Activated CD8-positive, alpha-beta memory T cell treated with anti-CD3 and anti-CD28 coated beads for 36 hours (primary cell): Measurements from ENCODE around the gene UBAP2. TPM values are rescaled to one million over a fixed set of nuclear protein-coding genes. Genes with fewer than 3 reads are reported as not detected.
"Not testable (repeated sequence)": the region's sequence is repeated elsewhere in the genome, so short reads cannot be mapped to it uniquely, and the experiment has no call there.

Experiments
- CTCF ChIA-PET: fragments of 350-600 bp; sonication (Branson Sonifier 250); formaldehyde crosslinking; loops from one replicate; lab custom pipeline; 2021; ENCODE audit warnings: antibody characterized with exemption; lab: Charles Lee
- POLR2A ChIA-PET: fragments of 350-600 bp; sonication (Branson Sonifier 250); formaldehyde crosslinking; loops from one replicate; lab custom pipeline; 2021; ENCODE audit warnings: antibody characterized with exemption; lab: Charles Lee
- total RNA-seq, 2 experiments: library from RNA; stranded (reverse); gene quantifications; one replicate each; pipeline ENCODE4 v1.2.3, GENCODE V29; 2021

UBAP2 gene
- total RNA-seq, 2 experiments from 2014 or later, result 52.1 to 53.6 TPM

DNA sequence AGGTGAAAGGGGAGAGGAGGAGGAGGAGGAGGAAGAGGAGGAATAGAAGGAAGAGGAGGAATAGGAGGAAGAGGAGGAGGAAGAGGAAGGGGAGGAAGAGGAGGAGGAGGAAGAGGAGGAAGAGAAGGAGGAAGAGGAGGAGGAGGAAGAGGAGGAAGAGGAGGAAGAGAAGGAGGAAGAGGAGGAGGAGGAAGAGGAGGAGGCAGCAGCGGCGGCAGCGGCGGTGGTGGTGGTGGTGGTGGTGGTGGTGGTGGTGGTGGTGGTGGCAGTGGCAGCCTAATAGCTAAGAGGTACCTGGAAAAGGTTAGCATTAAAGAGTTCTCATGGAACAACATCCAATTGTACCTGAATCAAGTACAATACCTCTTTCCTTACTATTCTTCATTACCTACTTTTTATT lies 32.5 kb downstream of the UBAP2 start:
- CTCF ChIA-PET, result no interaction called here

DNA sequence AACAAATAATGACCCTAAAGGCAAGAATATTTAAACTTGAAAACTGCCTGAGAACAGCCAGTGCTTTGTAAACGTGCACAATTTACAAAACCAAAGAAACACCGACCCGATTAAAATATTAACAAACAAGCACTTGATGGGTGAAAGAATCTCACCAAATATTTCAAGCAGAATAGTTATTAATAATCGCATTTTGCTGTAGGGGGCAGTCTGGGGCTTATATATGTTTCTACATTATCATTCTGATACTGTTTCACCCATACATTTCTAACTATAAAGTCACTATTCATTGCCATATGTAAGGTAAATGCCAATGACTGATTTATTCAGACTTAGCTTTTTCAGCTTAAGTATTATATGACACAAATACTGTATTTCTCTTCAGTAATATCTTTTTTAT lies 37.7 kb downstream of the UBAP2 start:
- ChIA-PET POLR2A (interaction anchor here (0.6 kb wide), 1 partner anchor 168 kb away, joined by 3 read pairs; the partner anchor contains the start of gene UBAP1), CTCF (no interaction called here)

More for the DNA sequence above, 32.5 kb downstream of the UBAP2 start:
- POLR2A ChIA-PET, result no interaction called here

DNA sequence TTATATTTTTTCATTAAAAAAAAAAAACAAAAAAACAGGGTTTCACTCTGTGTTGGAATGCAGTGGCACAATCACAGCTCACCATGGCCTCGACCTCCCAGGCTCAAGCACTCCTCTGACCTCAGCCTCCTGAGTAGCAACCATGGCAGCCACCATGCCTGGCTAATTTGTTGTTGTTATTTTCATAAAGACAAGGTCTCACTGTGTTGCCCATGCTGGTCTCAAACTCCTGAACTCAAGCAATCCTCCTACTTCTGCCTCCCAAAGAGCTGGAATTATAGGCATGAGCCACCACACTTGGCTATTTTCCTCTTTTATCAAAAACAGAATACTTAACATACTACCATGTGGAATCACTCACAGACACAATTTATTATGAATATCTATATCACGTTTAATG lies 46.7 kb downstream of the UBAP2 start:
- ChIA-PET CTCF (no interaction called here), POLR2A (no interaction called here)

DNA sequence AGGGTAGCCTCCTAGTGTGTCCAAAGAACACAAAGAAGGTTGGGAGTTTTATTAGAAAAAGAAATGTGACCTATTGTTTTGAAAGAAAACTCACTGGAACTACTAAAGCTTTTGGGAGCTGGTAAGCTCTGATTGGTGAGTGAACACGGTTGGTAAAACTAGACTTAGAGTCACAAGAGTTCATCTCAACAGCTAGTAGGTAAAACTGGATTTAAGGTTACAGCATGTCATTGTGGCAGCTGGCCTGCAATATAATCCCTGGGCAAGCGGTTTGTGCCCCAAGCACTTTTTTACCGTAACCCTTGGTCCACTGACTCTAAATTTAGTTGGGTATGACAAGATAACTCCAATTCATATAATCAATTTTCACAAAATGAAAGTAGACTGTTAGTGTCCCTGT lies 47.4 kb downstream of the UBAP2 start:
- ChIA-PET CTCF (no interaction called here), POLR2A (no interaction called here)

DNA sequence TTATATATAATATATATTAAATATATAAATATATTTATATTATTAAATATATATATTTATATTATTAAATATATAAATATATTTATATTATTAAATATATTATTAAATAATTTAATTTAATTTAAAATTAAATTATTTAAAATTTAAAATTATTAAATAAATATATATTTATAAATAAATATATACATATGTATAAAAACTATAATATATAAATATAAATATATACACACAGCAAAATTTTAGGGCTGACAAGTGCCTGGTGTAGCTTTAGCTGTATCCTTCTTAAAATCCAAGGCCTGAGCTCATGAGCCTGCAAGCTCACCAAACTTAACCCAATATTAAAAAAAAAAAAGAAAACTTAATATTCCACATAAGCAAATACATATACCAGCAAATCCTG lies 53.2 kb downstream of the UBAP2 start:
- ChIA-PET POLR2A (no interaction called here), CTCF (no interaction called here)

DNA sequence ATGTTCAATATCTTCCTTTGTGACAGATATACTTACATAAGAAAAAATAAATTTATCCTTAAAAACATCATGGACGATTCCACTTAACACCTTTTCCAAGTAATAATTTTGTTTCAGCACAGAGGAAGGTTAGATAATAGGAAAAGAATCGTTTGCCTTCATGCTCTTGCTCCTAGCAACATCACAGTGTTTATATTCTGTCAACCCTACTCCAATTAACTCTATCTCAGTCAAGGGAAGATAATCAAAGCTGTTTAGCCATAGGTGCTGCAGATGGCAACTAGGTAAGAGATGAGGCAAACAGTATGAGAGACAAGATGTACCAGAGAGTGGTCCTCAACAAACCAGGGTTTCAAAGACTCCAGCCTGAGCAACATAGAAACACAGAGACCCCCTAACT lies 55.6 kb downstream of the UBAP2 start:
- ChIA-PET CTCF (no interaction called here), POLR2A (no interaction called here)

DNA sequence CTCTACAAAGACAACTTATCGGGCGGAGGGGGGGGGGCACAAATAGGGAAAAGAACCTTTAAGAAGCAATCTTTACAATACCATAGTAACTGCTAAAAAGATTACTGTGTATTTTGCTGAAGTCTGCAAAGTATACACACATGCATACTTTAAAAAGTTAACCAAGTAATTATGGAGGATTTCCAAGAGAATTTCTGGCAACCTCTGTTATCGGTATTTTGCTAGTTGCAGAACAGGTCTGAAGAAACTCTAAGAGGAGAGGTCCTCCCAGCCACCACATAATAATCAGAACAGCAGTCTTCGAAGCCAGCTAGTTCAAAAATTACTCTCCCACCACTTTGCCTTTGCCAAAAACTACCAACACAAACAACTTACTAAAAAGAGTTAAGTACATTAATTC lies 56.1 kb downstream of the UBAP2 start:
- ChIA-PET CTCF (no interaction called here), POLR2A (no interaction called here)

DNA sequence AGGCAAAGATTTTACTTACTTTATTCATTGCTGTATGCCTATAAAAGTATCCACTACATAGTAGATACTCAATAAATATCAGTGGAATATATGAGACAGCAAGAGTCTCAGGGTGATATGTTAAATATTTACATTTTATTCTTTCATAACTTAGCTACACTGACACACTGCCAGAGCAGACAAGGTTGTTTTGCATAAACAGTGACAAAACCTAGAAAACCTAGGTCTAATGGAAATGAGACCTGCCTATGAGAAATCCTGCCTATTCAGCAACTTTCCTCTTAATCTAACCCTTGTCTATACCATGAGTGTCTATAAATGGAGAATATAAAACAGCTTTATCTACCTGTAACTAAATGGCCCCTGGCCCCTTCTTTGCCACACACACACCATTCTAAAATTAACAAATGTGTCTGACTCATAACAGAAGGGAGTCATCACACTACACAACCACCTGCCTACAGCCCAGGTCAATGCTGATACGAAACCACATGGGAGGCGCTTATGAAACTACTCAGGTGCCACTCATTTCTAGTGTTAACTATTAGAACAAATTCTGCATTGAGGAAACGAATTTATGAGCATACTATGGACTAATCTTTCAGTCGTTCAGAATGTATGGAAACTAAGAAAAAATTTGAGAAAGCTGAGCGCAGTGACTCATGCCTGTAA lies 60.3 kb downstream of the UBAP2 start:
- ChIA-PET CTCF (no interaction called here), POLR2A (interaction anchor here (0.6 kb wide), 2 partner anchors 55 to 92 kb away, joined by 3 read pairs; no protein-coding TSS in a partner anchor)

DNA sequence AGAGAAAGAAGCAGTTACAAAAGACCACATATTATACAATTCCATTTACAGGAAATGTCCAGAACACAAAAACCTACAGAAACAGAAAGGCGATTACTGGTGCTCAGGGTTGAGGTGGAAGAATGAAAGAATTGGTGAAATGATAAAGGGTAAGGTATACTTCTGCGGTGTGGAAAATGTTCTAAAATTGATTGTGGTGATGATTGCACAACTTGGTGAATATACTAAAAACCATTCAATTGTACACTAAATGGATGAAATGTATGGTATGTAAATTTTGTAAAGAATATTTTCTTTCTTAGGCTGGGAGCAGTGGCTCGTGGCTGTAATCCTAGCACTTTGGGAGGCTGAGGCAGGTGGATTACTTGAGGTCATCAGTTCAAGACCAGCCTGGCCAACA lies 72.3 kb downstream of the UBAP2 start:
- POLR2A ChIA-PET, result no interaction called here
- CTCF ChIA-PET, result no interaction called here

DNA sequence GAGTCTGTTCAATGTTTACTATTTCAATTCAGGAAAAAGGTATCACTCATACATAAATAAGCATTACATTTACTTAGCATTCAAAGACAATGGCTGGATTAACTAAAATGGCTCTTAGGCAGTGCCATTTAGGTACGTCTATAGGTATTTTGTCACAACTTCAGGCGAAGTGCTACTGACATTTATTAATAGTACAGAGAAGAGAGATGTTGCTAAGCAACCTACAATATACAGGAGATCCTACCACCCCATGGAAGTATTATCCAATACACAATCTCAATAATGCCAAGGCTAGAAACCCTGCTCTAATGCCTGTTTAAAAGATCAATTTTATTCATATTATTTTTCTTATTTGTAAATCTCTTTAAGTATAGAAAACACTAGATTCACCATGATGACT lies 76.0 kb downstream of the UBAP2 start:
- ChIA-PET POLR2A (no interaction called here), CTCF (no interaction called here)

DNA sequence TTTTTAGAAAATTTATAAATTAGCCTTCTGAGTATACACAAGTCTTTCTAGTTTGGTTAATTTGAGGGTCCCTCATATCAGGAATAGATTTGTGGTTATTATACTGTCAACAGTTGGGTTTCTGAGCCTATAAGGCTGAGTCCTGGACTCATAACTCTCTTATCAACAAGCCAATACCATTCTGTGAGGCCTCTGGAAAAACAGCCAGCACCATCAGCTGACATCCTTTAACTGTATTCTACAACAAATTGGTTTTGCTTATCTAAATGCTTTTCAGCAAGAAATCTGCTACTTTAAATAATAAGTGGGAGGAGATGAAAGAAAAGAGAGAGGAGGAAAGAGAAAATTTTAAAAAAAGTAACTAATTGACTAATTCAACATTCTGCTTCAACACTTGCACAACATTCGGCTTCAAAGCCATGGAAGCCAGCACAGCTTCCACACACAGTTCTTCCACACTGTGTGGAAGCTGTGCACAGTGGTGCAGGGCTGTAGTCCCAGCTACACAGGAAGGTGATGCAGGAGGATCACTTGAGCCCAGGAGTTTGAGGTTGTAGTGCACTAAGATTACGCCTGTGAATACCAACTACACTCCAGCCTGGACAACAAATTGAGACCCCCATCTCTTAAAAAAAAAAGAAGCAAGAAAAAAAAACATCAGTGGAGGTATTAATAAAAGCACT lies 84.5 kb downstream of the UBAP2 start:
- POLR2A ChIA-PET, result no interaction called here
- CTCF ChIA-PET, result no interaction called here

DNA sequence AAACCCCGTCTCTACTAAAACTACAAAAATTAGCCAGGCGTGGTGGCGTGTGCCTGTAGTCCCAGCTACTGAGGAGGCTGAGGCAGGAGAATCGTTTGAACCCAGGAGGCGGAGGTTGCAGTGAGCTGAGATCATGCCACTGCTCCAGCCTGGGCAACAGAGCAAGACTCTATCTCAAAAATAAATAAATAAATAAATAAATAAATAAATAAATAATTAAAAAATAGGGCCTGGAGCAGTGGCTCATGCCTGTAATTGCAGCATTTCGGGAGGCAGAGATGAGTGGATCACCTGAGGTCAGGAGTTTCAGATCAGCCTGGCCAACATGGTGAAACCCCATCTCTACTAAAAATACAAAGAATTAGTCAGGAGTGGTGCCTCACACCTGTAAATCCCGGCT lies 86.2 kb downstream of the UBAP2 start:
- CTCF ChIA-PET, POLR2A ChIA-PET: not testable (repeated sequence)

DNA sequence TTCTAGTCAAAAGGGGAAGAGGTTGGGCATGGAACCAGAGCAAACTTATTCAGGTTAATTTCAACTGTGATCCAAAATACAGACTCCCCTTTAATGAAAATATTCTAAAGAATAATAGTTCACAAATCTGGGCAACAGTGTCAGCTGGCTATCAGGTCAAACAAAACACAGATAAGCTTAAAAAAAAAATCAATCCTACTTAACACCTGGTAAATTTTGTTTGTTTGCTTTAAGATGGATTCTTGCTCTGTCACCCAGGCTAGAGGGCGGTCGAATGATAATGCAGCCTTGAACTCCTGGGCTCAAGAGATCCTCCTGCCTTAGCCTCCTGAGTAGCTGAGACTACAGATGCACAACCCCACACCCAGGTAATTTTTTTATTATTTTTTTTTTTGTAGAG lies 89.0 kb downstream of the UBAP2 start:
- POLR2A ChIA-PET, result no interaction called here
- CTCF ChIA-PET, result no interaction called here

DNA sequence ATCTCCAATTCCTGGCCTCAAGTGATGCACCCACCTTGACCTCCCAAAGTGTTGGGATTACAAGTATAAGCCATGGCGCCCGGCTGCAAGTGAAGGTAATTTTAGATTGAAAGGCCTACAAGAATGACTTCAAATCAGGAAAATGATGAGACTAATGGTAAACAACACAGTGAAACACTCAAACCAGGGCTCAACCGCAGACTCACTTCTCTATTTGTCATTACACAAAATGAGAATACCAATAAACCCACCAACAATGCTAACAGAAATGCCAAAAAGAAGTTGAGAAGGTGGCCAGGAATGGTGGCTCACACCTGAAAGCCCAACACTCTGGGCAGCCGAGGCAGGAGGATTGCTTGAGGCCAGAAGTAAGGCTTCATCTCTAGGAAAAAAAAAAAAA lies 92.1 kb downstream of the UBAP2 start:
- ChIA-PET CTCF (no interaction called here), POLR2A (no interaction called here)

DNA sequence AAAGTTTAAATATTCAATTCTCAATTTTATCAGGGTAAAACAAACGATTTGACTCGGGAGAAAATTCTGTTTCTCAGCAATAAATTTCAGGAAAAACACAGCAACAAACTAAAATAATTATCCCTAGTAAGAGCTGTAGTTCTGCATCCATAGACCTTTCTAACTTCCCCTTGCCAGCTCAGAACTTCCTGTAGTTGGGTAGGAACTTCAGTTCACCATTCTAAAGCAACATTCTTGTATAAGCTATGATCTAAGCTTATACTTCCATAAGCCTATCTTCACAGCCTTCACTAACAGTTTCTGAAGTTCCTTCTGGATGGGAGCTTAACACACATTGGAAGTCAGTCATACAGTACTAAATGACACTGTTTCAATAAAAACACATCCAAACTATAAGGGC lies 96.6 kb downstream of the UBAP2 start:
- ChIA-PET POLR2A (interaction anchor here (0.5 kb wide), 1 partner anchor 95 kb away, joined by 6 read pairs; no protein-coding TSS in a partner anchor), CTCF (no interaction called here)

DNA sequence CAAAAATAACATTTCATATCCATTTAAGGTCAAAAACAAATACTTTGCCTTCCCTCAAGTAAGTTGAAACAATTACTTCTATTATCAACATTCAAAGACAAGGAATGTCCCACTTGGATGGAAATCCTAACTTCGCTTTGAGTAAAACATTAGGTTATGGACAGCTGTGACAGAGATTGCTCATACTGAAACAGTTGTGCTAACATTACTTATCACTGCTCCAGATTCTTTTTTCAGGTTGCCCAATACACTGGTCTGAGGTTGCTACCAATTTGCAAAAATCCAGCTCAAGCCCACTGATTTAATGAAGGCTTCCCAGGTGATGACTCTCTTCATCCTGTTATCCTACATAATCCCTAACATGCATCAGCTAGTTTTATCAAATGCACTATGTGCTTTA lies 98.3 kb downstream of the UBAP2 start:
- ChIA-PET POLR2A (no interaction called here), CTCF (interaction anchor here (0.6 kb wide), 1 partner anchor 11 kb away, joined by 4 read pairs; no protein-coding TSS in a partner anchor)

DNA sequence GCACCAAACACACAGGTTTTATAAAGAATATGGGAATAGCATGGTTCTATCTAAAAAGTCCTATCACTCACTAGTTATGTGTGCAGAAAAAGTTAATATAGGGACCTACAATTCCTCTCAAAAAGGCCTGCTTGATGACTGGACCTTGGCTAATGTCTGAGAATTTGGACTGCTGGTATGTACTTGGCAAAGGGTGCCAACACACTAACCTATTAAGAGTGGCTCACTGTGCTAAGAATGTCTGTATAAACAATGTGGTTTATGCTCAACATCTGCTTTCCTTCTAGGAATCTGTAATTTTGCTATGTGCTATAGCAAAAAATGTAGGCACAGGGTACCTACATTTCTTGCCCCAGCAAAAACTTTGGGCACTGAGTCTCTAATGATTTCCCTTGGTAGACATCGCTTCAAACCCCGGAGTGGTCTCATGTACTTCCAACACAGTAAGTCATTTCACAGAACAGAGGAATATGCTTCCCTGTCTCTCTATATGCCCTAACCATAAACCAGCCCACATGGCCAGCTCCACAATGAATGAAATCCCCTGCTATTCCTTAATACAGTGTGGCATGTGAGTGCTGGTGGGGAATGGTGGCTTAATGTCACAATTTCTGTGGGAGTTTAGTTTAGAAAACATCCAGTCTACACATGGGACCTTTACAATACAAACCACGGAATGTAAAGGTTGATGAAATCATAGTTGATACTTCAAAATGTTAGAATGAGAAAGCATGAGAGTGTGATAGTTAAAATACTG lies 101.7 kb downstream of the UBAP2 start:
- ChIA-PET CTCF (no interaction called here), POLR2A (no interaction called here)

DNA sequence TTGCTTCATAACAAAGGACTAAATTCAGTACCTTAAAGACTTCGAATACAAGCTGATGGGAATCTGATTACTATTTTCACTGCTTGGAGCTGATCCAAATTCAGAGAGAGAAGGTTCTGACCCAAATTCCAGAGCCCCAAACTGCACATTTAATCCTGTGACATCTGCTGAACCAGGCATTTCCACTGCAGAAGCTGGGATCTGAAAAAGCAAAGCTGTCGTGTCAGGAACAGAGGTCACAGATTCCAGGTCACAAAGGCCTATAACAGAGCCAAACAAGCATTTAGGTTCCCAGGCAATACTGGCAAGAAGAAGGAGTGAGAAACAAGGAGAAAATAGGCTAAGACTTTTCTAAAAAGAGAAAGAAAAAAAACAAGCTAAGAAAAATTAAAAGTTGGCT lies 105.3 kb downstream of the UBAP2 start:
- ChIA-PET POLR2A (no interaction called here), CTCF (interaction anchor here (0.7 kb wide), 1 partner anchor 118 kb away, joined by 3 read pairs; no protein-coding TSS in a partner anchor)

DNA sequence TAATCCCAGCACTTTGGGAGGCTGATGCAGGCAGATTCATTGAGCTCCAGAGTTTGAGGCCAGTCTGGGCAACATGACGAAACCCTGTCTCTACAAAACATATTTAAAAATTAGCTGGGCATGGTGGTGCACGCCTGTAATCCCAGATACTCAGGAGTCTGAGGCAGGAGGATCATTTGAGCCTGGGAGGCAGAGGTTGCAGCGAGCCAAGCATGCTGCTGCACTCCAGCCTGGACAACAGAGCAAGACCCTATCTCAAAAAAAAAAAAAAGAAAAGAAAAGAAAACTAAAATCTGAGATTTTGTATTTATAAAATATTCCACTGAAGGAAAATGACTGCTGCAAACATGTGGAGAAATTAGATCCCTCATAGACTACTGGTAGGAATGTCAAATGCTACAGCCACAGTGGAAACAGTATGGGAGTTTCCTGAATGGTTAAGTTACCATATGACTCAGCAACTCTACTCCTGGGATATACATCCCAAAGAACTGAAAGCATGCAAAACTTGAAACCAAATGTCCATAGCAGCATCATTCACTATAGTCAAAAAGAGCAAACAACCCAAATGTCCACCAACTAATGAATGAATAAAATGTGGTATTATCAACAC lies 106.1 kb downstream of the UBAP2 start:
- ChIA-PET CTCF (no interaction called here), POLR2A (no interaction called here)
